Endothelial cell of umbilical vein (primary cell): ENCODE data around the gene EXOC3. TPM values are rescaled to one million over a fixed set of nuclear protein-coding genes. Genes with fewer than 3 reads are reported as not detected.

Experiments used
- BruUV-seq: library from RNA; stranded (reverse); fragments of 400-500 nt; replicated peaks from 2 replicates; lab custom pipeline; 2021; lab: Mats Ljungman, UMichigan
- CTCF ChIA-PET: fragments of 300-600, 350-600 bp; sonication (Branson Sonifier 250); formaldehyde crosslinking; loops from one replicate; lab custom pipeline; 2021; ENCODE audit warnings: antibody characterized with exemption, inconsistent platforms; lab: Charles Lee
- POLR2A ChIA-PET: fragments of 300-600, 350-600 bp; sonication (Branson Sonifier 250); formaldehyde crosslinking; loops from one replicate; lab custom pipeline; 2021; ENCODE audit warnings: antibody characterized with exemption, inconsistent platforms; lab: Charles Lee
- DNase-seq: peaks from one replicate; pipeline ENCODE4 v3.0.0-alpha.2; 2011; ENCODE audit warnings: low read depth, low spot score
- FAIRE-seq: peaks from 2 replicates; lab custom pipeline; 2011; peaks lifted over from hg19 to GRCh38; lab: Jason Lieb, UNC
- H2AFZ ChIP-seq: 2 replicates; pipeline ENCODE4 v1.6.0; 2012; ENCODE audit warnings: low read depth, low read length, control low read depth, inconsistent platforms
- H3K27ac ChIP-seq: 2 replicates; pipeline ENCODE4 v1.5.1; 2011; ENCODE audit warnings: low read depth, mild to moderate bottlenecking, control low read depth, low read length, moderate library complexity; ENCODE audit not compliant: insufficient read depth
- H3K27me3 ChIP-seq, 2 experiments: 2 replicates each; pipeline versions ENCODE4 v1.6.0 to v1.6.1; 2011; ENCODE audit warnings: low read length in 2 of 2, mixed read lengths in 1 of 2; ENCODE audit not compliant: control insufficient read depth in 2 of 2, insufficient read depth in 2 of 2
- H3K36me3 ChIP-seq, 2 experiments: 2 replicates in 1 of 2; 3 replicates in 1 of 2; pipeline ENCODE4 v1.5.1; 2011; ENCODE audit warnings: low read length in 2 of 2, mild to moderate bottlenecking in 1 of 2, moderate library complexity in 1 of 2; ENCODE audit not compliant: control insufficient read depth in 2 of 2, insufficient read depth in 2 of 2; ENCODE audit errors: extremely low read depth in 1 of 2
- H3K4me1 ChIP-seq: 3 replicates; pipeline ENCODE4 v1.5.1; 2011; ENCODE audit warnings: mild to moderate bottlenecking, low read length; ENCODE audit not compliant: control insufficient read depth, insufficient read depth; ENCODE audit errors: extremely low read depth
- H3K4me2 ChIP-seq: 2 replicates; pipeline ENCODE4 v1.6.1; 2011; ENCODE audit warnings: low read length, control low read depth, mixed read lengths; ENCODE audit not compliant: insufficient read depth
- H3K4me3 ChIP-seq, 3 experiments: fragments of 200-600 bp in 1 of 3; sonication (generic), shearing (Covaris generic) in 1 of 3; replicated peaks in 1 of 3; 2 replicates each; pipeline ENCODE4 v1.5.1; 2011 to 2016; ENCODE audit warnings: control low read depth in 3 of 3, low read length in 3 of 3, mild to moderate bottlenecking in 2 of 3, inconsistent platforms in 1 of 3, low read depth in 1 of 3, moderate library complexity in 1 of 3; ENCODE audit not compliant: insufficient read depth in 1 of 3
- H3K79me2 ChIP-seq: 2 replicates; pipeline ENCODE4 v1.6.0; 2012; ENCODE audit warnings: low read length, inconsistent platforms; ENCODE audit not compliant: control insufficient read depth, insufficient read depth
- H3K9ac ChIP-seq: replicated peaks from 2 replicates; pipeline ENCODE3; 2011; ENCODE audit warnings: low read length, control low read depth; ENCODE audit not compliant: insufficient read depth; ENCODE audit errors: extremely low read depth
- H3K9me1 ChIP-seq: replicated peaks from 3 replicates; pipeline ENCODE4 v1.6.0; 2011; ENCODE audit warnings: mild to moderate bottlenecking, low read length; ENCODE audit not compliant: control insufficient read depth, insufficient read depth; ENCODE audit errors: extremely low read depth
- H3K9me3 ChIP-seq: replicated peaks from 2 replicates; pipeline ENCODE4 v1.5.1; 2012; ENCODE audit warnings: low read length, inconsistent platforms; ENCODE audit not compliant: control insufficient read depth, insufficient read depth
- H4K20me1 ChIP-seq: replicated peaks from 2 replicates; pipeline ENCODE3; 2011; ENCODE audit warnings: mild to moderate bottlenecking, low read length; ENCODE audit not compliant: control insufficient read depth, insufficient read depth; ENCODE audit errors: extremely low read depth
- CTCF ChIP-seq, 2 donors: IDR thresholded peaks; 1 replicate in 1 of 2; 2 replicates in 1 of 2; pipeline ENCODE4 v1.5.1; 2011; ENCODE audit warnings: low read length in 2 of 2, mild to moderate bottlenecking in 2 of 2, moderate library complexity in 2 of 2, control low read depth in 1 of 2, inconsistent platforms in 1 of 2, low read depth in 1 of 2; ENCODE audit not compliant: insufficient read depth in 1 of 2; ENCODE audit errors: extremely low read depth in 1 of 2
- EZH2 ChIP-seq: IDR thresholded peaks from 2 replicates; pipeline ENCODE4 v1.6.1; 2012; ENCODE audit warnings: borderline replicate concordance, low read depth, mild to moderate bottlenecking, moderate library complexity, low read length, inconsistent platforms; ENCODE audit not compliant: severe bottlenecking
- FOS ChIP-seq: IDR thresholded peaks from 2 replicates; pipeline ENCODE4 v1.6.1; 2011; ENCODE audit warnings: mild to moderate bottlenecking, low read length, moderate library complexity, borderline replicate concordance; ENCODE audit not compliant: insufficient read depth
- GATA2 ChIP-seq: IDR thresholded peaks from 2 replicates; pipeline ENCODE4 v1.7.0; 2011; ENCODE audit warnings: low read depth, mild to moderate bottlenecking, moderate library complexity, mixed read lengths, low read length; ENCODE audit not compliant: insufficient read length, insufficient read depth
- JUN ChIP-seq: IDR thresholded peaks from 2 replicates; pipeline ENCODE4 v1.6.1; 2011; ENCODE audit warnings: borderline replicate concordance, low read depth; ENCODE audit not compliant: insufficient read length, insufficient read depth
- MYC ChIP-seq: IDR thresholded peaks from one replicate; pipeline ENCODE4 v1.6.1; 2011; ENCODE audit warnings: mild to moderate bottlenecking, low read depth, low read length
- POLR2A ChIP-seq: IDR thresholded peaks from 2 replicates; pipeline ENCODE4 v1.6.1; 2012; ENCODE audit warnings: low read depth, mild to moderate bottlenecking, control low read depth, low read length
- POLR2AphosphoS5 ChIP-seq: IDR thresholded peaks from 2 replicates; pipeline ENCODE4 v1.6.1; 2012; ENCODE audit warnings: low read depth, mild to moderate bottlenecking, control low read depth, low read length, moderate library complexity; ENCODE audit not compliant: insufficient read depth
- dilution Hi-C: fragments of 300-500 bp; cut with MboI; formaldehyde crosslinking; loops from one replicate; pipeline ENCODE4 v1.15.0; 2019; ENCODE audit warnings: low sequenced_read_pairs; ENCODE audit not compliant: extremely low pct_ligation_motif_present
- intact Hi-C: fragments of 100-400 bp; cut with micrococcal nuclease; formaldehyde crosslinking; loops from one replicate; pipeline ENCODE4 v1.10.0; 2022
- polyA plus RNA-seq, 4 experiments: library from polyadenylated mRNA; depleted of rRNA in 3 of 4; stranded (reverse) in 3 of 4; unstranded in 1 of 4; fragments of >200 nt; gene quantifications; 2 replicates each; pipeline versions ENCODE4 v1.2.1 to v1.2.3, GENCODE V29; 2011 to 2012; ENCODE audit warnings: missing spikeins in 1 of 4
- total RNA-seq: library from RNA; stranded (reverse); gene quantifications from 2 replicates; pipeline ENCODE4 v1.2.3, GENCODE V29; 2021
- TF ChIP-seq, protein P1 (sequence below): IDR thresholded peaks from 2 replicates; pipeline ENCODE4 v1.6.1; 2011; ENCODE audit not compliant: insufficient read depth, insufficient read length

The EXOC3 gene
- total and polyA plus RNA-seq, 2 donors (not counting 3 experiments of a cell fraction or from before 2014, with no cell fraction given): 26.4 to 52.9 TPM

DNA sequence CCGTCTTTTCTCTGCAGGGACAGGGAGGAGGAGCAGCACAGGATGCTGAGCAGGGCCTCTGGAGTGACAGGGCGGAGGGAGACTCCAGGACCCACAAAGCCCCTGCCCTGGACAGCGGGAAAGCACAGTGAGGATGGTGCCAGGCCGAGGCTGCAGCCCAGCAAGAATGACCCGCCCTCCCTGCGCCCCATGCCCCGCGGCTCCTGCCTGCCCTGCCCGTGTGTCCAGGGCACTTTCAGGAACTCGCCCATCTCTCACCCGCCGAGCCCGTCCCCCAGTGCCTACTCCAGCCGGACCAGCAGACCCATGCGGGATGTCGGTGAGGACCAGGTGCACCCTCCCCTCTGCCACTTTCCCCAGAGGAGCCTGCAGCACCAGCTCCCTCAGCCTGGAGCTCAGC is 9.1 kb upstream of the EXOC3 start:
- POLR2A ChIA-PET: no interaction called here
- dilution Hi-C loops: no loop called here
- DNase-seq (no peak), FAIRE-seq (no peak)
- Histone ChIP-seq H3K27me3 (no peaks in the 10 kb centered on the region), H3K9me1 (no peaks in the 10 kb centered on the region), H2AFZ (no peak overlapping the region), H3K4me1 (no peaks in the 10 kb centered on the region), H3K36me3 (no peaks in the 10 kb centered on the region), H3K9ac (no peak overlapping the region), H3K4me2 (no peak overlapping the region), H3K79me2 (no peaks in the 10 kb centered on the region), H3K4me3 (no peak overlapping the region), H4K20me1 (no peaks in the 10 kb centered on the region), H3K27ac (no peak overlapping the region), H3K9me3 (no peaks in the 10 kb centered on the region)
- intact Hi-C loops: no loop called here
- CTCF ChIA-PET: interaction anchor here (1.7 to 7.1 kb wide), 2 partner anchors 117 to 245 kb away, joined by 6 to 94 read pairs; no protein-coding TSS in a partner anchor
- no TSS peak for BruUV-seq
- TF ChIP-seq POLR2AphosphoS5 (no peak), GATA2 (no peak), EZH2 (no peak), CTCF (IDR thresholded peaks at IDR 0.05; ENCODE audit: extremely low read depth in 1 of 2, insufficient read depth in 1 of 2, low read depth in 1 of 2, low read length in 2 of 2) (no peak), JUN (no peak), POLR2A (no peak), MYC (no peak), FOS (no peak)
- TF ChIP-seq, protein P1, sequence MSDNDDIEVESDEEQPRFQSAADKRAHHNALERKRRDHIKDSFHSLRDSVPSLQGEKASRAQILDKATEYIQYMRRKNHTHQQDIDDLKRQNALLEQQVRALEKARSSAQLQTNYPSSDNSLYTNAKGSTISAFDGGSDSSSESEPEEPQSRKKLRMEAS: no peak
